HG03457 (cell line): ENCODE measurements around the gene INKA2.

Experiments used
- ATAC-seq: cut with Tn5 transposase; IDR thresholded peaks from one replicate; pipeline ENCODE4 v1.9.1; 2021; ENCODE audit warnings: moderate number of reproducible peaks; ENCODE audit not compliant: unreplicated experiment

INKA2 gene

GRCh38 chr1:111706921-111707320 is 32.3 kb downstream of the INKA2 start:
- ATAC-seq: no peak

GRCh38 chr1:111705841-111706240 is 33.4 kb downstream of the INKA2 start:
- no peak for ATAC-seq

GRCh38 chr1:111704776-111705175 is 34.4 kb downstream of the INKA2 start:
- ATAC-seq: no peak

DNA sequence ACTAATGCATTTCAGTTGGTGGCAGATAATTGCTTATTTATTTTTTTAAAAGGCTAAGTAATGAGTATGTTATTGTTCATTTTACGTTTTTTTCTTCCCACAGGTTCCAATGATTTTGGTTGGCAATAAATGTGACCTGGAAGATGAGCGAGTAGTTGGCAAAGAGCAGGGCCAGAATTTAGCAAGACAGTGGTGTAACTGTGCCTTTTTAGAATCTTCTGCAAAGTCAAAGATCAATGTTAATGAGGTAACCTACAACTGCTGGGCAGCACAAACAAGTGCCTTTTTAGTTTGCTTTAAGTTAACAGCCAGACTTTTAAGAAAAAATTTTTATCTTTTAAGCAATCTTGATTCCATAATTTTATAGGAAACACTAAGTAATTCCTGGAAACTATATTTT is 35.0 kb downstream of the INKA2 start:
- no peak for ATAC-seq

DNA sequence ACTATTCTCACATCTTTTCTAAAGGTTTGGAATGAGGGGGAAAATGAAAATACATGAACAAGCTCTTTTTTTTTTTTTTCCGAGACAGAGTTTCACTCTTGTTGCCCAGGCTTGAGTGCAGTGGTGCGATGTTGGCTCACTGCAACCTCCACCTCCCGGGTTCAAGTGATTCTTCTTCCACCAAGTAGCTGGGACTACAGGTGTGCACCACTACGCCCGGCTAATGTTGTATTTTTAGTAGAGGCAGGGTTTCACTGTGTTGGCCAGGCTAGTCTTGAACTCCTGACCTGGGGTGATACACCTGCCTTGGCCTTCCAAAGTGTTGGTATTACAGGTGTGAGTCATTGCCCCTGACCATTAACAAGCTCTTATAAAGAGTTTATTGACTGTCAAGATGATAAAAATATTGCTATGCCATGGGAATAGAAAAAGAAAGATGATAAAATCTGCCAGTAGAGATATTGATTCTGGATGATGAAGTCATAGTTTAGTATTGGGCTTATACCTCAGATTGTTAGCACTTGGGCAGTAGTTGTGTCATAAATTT is 36.6 kb downstream of the INKA2 start:
- no peak for ATAC-seq

- no peak for ATAC-seq
These were observed 39.9 kb downstream of the INKA2 start for GRCh38 chr1:111699268-111699667.

- no peak for ATAC-seq
These were observed 42.9 kb downstream of the INKA2 start for GRCh38 chr1:111696330-111696729.

GRCh38 chr1:111695801-111696200 is 43.4 kb downstream of the INKA2 start:
- ATAC-seq: no peak

DNA sequence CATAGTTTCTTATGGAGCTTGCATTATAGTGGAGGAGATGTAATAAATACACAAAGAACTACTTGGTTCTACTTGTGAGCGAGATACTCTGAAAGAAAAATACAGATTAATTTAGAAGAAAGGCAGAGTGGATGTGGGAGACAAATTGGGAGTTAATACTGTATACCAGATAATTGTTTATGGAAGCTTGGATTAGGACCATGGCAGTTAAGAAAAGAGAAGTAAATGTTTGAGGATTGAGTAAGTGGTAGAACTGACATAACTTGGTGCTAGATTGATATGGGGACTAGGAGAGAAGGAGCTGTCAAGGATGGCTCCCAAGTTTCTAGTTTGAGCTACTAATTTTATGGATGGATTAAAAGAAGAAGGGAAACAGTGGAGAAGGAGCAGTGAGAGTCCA is 47.3 kb downstream of the INKA2 start:
- ATAC-seq: no peak

DNA sequence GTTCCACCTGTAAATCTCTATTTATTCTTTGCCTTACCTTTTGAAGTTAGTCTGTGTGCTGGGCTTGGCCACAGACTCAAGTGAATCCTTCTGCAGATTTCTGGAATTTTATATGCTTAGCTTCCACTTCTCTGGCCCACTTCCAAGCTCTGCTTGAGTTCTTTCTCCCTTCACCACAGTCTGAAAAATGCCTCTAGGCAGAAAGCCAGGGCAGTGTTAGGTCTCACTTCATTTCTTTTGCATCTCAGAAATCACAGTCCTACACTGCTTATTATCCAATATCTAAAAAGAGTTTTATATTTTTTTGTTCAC is 48.9 kb downstream of the INKA2 start:
- ATAC-seq: no peak
